GM18907 (cell line): Measurements from ENCODE around the gene CALN1.
"Not testable (repeated sequence)": the region's sequence is repeated elsewhere in the genome, so short reads cannot be mapped to it uniquely, and the experiment has no call there.

Experiments
- ATAC-seq: cut with Tn5 transposase; IDR thresholded peaks from one replicate; pipeline ENCODE4 v1.9.1; 2021; ENCODE audit warnings: mild to moderate bottlenecking, moderate library complexity; ENCODE audit not compliant: unreplicated experiment

CALN1 gene

DNA sequence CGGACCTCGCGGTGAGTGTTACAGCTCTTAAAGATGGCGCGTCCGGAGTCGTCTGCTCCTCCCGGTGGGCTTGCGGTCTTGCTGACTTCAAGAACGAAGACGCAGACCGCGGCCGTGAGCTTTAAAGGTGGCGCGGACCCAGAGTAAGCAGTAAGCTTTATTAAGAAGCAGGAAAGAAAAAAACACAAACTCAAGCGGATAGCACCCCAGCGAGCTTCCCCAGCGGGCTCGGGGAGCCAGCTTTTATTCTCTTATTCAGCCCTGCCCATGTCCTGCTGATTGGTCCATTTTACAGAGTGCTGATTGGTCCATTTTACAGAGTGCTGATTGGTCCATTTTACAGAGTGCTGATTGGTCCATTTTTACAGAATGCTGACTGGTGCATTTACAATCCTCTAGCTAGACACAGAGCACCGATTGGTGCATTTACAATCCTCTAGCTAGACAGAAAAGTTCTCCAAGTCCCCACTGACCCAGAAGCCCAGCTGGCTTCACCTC, at the start of gene CALN1:
CALN1 (minus strand) TSS at position 218 of the 498 bp plus-strand sequence.
- ATAC-seq: not testable (repeated sequence)

DNA sequence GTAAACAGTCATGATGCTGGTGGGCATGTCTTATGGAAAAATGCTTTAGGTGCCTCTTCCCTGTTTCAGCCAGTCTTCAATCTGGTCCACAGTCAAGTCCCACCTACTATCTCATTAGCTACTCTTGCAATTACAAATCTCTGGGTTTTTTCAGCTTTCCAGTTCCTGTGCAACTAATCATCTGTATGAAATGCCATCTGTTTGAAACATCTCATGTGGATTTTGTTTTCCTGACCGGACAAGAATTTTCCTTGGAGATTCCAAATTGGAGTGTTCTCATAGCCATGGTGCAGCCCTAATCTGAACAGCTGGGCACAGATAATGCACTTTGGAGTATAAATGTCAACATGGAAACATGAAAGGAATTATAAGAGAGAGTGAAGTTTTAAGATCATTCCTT, 41.3 kb upstream of the CALN1 start:
- no peak for ATAC-seq

DNA sequence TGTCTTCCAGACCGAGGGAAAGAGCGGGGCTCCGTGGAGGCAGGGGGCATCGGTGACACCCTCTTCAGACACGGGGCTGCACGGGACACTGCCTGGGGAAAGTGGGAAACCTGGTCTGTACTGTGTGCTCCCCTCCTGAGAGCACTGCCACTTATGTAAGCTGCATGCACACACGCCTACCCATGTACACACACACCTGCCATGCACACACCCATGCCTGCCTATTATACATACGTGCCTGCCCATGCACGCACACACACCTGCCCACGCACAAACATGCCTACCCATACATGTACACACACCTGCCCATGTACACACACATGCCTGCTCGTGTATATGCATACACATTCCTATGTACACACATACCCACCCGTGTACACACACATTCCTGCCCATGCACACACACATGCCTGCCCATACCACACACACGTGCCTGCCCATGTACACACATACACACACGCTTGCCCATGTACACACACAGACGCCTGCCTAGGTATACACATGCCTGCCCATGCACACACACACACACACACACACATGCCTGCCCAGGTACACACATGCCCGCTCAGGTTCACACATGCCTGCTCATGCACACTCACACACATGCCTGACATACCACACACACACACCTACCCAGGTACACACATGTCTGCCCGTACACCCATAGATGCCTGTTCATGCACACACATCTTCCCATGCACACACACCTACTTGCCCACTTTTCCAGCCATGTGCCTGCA, 35.5 kb upstream of the CALN1 start:
- ATAC-seq: no peak

GRCh38 chr7:72446591-72447462, 34.7 kb upstream of the CALN1 start:
- ATAC-seq: no peak

DNA sequence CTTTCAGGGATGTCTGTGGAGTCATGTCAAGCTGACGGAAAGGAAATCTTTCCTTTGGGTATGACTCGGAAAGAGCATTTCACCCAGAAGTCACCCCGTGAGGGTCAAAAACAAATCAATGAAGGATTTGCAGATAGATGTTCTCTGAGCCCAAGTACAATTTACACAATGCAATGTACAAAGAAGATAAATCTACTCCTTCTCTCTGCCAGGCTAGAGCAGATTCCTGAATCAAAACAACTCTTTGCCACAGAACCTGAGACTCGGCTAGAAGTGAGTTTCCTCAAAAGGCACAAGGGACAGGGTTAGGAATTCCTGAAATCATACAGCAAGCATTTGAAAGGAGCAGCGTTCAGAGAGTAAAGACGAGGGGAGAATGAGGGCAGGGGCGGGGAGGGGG, 34.0 kb upstream of the CALN1 start:
- no peak for ATAC-seq

DNA sequence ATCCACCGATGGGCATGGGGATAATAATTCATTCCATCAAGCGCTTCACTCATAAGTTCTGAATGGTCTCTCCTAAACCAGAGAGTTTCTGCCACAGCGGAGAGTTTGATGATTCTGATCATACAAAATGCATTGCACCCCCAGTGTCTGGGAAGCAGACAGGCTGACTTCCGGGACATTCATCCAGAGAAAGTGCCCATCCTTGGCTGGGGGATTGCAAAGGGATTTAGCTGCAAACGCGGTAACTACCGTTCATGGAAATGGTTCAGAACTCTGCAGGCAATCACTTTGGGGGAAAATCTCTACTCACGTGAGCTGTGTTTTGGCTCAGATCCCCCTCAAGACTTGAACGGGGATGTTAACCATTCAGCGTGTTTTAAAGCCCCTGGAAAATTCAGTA, 33.4 kb upstream of the CALN1 start:
- no peak for ATAC-seq

DNA sequence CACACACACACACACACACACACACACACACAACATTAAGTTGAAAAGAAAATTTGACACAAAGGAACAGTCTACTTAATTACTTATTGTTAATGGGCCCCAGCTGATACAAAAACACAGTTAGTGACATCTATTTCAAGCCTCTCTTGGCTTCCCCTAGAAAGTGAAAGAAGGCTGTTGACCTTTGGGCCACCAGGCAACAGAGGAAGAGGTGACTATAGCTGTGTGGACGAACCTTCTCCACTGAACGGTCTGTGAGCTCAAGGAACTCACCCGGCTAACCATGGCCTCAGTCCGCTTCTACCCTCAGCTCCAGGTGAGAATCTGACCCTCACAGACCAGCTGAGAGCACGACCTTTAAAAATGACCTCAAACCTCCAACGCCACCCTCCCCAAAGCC, 32.9 kb upstream of the CALN1 start:
- ATAC-seq: no peak

GRCh38 chr7:72444026-72444776, 32.1 kb upstream of the CALN1 start:
- ATAC-seq: no peak

DNA sequence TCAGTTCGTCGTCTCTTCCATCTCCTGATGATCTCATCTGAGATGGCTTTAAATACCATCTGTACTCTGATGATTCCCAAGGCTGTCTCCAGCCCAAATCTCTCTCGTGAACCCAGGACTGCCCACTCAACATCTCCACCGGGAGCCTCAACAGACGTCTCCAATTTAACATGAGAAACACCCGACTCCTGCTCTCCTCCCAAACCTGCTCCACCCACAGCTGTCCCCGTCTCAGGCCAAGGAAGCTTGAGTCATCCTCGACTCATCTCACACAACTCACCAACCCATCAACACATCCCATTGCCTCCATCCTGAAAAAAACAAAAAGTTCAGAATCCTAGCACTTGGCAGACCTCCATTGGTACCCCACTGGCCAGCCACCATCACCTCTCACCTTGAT, 29.7 kb upstream of the CALN1 start:
- no peak for ATAC-seq

DNA sequence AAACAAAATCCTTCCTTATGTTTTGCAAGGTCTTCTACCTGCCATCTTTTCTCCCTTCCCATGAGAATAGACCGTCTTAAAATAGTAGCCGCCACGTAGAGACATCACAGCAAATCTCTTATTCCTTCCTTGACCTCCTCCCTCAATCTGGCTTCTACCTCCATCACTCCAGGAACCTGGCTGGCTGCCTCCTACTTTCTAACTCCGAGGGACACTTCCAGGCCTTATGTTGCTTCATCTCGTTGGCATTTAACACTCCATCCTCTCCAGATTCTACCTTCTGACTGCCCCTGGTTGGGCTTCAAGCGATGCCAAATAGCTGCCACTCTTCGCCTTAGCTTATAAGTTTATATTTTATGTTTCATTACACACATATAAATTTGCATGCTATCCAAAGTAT, 26.4 kb upstream of the CALN1 start:
- no peak for ATAC-seq

- ATAC-seq: no peak
These were observed 25.5 kb upstream of the CALN1 start for GRCh38 chr7:72437610-72438009.

GRCh38 chr7:72437061-72437585, 25.0 kb upstream of the CALN1 start:
- no peak for ATAC-seq

DNA sequence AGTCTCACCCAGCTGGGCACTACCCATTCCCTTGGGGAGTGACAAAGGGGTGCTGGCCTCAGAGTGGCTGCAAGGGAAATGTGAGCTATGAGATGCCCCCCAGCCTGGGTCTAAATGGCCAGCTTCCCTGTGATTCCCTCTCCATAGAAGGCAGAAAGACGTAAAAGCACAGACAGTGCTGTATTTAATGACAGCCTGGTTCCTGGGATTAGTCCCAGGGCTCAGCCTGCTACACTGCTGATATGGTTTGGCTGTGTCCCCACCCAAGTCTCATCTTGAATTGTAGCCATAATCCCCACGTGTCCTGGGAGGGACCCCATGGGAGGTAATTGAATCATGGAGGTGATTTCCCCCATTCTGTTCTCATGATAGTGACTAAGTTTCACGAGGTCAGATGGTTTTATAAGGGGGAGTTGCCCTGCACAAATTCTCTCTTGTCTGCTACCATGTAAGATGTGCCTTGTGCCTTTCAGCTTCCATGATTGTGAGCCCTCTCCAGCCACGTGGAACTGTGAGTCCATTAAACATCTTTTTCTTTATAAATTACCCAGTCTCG, 23.9 kb upstream of the CALN1 start:
- no peak for ATAC-seq

DNA sequence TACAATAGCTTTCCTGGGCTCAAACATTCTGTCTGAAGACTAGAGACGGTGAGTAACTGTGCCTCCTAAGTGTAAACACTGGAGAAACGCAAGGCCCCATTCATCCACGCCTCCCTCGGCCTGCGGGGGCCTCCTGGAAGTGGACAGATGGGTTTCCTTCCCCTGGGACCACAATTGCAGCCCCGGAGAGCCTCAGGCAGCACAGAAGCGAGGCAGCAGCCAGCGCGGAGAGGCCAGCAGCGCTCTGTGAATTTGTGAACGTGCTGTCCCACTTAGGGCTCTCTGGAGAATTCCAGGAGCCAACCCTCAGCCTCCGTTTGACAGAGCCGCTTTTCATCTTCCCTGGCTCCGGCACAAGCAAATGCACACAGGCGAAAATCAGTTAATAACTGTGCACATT, 23.2 kb upstream of the CALN1 start:
- ATAC-seq: no peak

DNA sequence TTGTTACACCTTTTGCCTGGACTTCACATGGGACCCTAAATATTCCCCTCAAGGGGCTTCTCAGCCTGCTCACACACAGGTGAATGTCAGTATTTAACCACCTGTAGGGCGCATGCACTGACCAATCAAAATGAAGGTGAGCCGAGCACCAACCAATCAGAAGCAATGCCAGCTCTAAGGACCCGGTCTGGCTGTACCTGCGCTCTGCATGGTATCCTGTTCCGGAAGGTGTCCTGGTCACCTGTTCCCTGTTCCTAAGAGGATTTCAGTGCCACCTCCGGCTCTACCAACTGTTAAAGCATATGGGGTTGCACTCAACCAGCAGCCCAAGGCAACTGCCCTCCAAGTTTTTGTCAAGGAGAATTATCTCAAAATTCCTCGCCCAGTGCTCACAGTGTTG, 18.4 kb upstream of the CALN1 start:
- ATAC-seq: no peak

GRCh38 chr7:72429316-72429715, 17.2 kb upstream of the CALN1 start:
- ATAC-seq: no peak

GRCh38 chr7:72416846-72417245, 4.7 kb upstream of the CALN1 start:
- ATAC-seq: no peak

DNA sequence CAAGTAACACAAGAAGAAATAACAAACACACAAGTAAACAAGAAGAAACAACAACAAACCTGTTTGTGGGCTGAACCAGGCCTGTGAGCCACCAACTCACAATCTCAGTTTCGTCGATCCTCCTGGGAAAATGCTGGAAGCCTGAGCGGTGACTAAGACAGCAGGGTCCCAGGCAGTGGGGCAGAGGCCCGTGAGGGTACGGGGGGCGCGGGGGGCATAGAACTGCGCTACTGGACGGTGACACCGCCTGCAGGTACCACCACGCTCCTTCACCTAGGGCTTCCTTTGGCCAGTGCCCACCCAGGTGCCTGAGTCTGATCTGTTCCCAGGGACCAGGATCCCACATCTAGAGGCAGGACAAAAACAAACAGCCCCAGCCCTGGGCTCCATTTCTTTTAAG, 3.4 kb upstream of the CALN1 start:
- ATAC-seq: no peak

DNA sequence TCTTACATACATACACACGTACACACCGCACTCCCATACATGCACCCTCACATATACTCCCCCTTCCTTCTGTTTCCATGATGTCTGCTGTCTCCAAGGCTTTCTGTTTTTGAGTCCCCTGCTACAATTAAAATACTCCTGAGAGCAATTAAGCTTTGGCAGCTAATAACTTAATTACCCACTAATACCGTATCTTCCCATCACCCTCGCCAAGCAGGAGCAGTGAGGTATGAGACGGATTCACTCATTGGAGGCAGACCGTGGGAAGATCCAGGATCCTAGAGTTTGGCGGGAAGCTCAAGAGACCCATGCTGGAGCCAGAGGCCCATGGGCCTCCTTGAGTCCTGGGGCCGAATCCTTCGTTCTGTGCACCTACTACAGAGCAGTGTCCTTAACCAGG, 1.7 kb upstream of the CALN1 start:
- ATAC-seq: no peak

- ATAC-seq: no peak
These were observed 1.2 kb upstream of the CALN1 start for GRCh38 chr7:72413290-72413689.

- no peak for ATAC-seq
These were observed 719 bp downstream of the CALN1 start for GRCh38 chr7:72411419-72411818.
